ENCODE measurements around the gene TFAP2C.

Gene TFAP2C

DNA sequence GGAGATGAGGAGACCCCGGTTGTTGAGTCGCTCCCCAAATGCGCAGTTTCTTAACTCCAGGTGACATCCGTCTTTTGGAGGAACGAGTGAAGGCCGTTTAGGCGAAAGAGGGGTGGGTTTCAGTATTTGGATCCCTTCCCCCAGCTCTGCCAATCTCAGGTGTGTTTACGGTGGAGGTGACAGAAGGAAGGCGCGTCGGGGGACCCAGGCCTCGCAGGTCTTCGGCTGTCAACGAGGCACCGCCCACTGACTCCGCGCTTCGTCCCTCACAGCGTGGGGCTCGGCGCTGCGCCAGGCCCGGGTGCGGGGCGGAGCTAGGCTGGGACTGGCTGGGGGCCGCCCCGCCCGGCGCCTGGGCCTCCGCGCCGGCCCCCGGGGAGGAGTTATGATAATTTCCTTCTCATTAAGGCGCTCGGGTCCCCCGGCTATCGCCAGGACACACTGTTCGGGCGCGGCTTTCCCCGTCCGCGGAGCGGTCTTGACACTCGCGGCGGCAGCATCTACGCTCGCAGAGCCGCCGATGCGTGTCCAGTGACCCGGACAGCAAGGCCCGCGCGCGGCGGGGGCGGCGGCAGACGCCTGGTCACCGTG, at the start of gene TFAP2C:
Gene TFAP2C (plus strand): TSS at position 434 of the 591 bp plus-strand sequence. CDS start 239 bp downstream, outside the sequence.
- no peaks in the 10 kb centered on the region for H3K4me1 Mint-ChIP-seq
- H3K27me3 Mint-ChIP-seq: peaks cover 17% of the 10 kb centered on the region
- H3K4me3 Mint-ChIP-seq: peak within 1 kb of the TSS; percentile 29
- no peaks in the 10 kb centered on the region for H3K36me3 Mint-ChIP-seq
- DNase-seq (ENCODE audit: low spot score in 2 of 2): no peak
- no peak for ATAC-seq (ENCODE audit: low read depth)
- no peak within 1 kb of the TSS for H3K27ac Mint-ChIP-seq
- no peaks in the 10 kb centered on the region for H3K9me3 Mint-ChIP-seq

DNA sequence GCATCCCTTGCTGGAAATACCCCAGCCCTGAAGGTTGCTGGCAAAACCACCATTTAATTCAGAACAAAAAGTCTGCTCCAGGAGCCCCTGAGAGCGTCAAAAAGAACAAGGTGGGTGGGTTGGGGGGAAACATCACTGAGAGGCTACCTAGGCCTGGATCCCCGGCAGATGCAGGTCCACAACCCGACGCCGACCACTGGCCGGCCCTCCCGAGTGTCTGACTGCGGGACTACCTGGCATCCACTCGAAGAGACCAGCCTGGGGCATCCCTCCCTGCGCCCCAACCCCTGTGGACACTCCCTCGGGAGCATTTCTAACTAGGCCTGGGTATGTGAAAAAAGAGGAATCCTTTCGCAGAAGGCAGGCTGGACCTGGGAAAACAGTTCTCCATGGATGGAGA, 48.9 kb upstream of the TFAP2C start:
- H3K9me3 Mint-ChIP-seq: no peaks in the 10 kb centered on the region
- H3K36me3 Mint-ChIP-seq: no peaks in the 10 kb centered on the region
- no peak overlapping the region for H3K4me3 Mint-ChIP-seq
- H3K27ac Mint-ChIP-seq: no peak overlapping the region
- H3K27me3 Mint-ChIP-seq: peaks cover 12% of the 10 kb centered on the region
- ATAC-seq (ENCODE audit: low read depth) (no peak), DNase-seq (ENCODE audit: low spot score in 2 of 2) (no peak)
- H3K4me1 Mint-ChIP-seq: no peaks in the 10 kb centered on the region

DNA sequence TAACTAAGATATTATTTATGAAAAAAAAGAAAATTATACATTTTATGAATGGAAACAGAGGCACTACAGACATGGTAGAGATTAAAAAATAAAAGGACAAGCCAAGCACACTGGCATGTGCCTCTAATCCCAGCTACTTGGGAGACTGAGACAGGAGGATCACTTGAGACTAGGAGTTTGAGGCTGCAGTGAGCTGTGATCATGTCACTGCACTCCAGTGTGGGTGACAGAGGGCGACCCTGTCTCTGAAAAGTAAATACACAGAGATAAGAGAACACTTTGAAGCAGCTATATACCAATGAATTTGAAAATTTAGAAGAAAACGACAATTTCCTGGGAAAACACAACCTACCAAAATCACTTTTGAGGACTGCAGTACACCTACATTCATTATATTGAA, 47.4 kb upstream of the TFAP2C start:
- H3K4me1 Mint-ChIP-seq: no peaks in the 10 kb centered on the region

DNA sequence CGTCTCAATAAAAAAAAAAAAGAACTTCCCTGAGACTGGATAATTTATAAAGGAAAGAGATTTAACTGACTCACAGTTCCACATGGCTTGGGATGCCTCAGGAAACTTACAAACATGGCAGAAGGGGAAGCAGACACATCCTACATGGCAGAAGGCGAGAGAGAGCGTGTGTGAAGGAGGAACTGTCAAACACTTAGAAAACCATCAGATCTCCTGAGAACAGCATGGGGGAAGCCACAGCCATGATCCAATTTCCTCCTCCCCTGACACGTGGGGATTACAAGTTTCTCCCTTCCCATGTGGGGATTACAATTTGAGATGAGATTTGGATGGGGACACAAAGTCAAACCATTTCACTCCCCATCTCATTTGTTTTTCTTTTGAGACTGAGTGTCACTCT, 46.6 kb upstream of the TFAP2C start:
- H3K4me3 Mint-ChIP-seq: no peak overlapping the region
- DNase-seq (ENCODE audit: low spot score in 2 of 2) (no peak), ATAC-seq (ENCODE audit: low read depth) (no peak)
- H3K27me3 Mint-ChIP-seq: peaks cover 5% of the 10 kb centered on the region
- no peak overlapping the region for H3K27ac Mint-ChIP-seq
- H3K36me3 Mint-ChIP-seq: no peaks in the 10 kb centered on the region
- no peaks in the 10 kb centered on the region for H3K4me1 Mint-ChIP-seq
- H3K9me3 Mint-ChIP-seq: no peaks in the 10 kb centered on the region

More for the DNA sequence above, 47.4 kb upstream of the TFAP2C start:
- Mint-ChIP-seq H3K9me3 (no peaks in the 10 kb centered on the region), H3K27me3 (peaks cover 5% of the 10 kb centered on the region), H3K27ac (no peak overlapping the region), H3K36me3 (no peaks in the 10 kb centered on the region), H3K4me3 (no peak overlapping the region)
- no peak for ATAC-seq (ENCODE audit: low read depth)
- DNase-seq (ENCODE audit: low spot score in 2 of 2): no peak

DNA sequence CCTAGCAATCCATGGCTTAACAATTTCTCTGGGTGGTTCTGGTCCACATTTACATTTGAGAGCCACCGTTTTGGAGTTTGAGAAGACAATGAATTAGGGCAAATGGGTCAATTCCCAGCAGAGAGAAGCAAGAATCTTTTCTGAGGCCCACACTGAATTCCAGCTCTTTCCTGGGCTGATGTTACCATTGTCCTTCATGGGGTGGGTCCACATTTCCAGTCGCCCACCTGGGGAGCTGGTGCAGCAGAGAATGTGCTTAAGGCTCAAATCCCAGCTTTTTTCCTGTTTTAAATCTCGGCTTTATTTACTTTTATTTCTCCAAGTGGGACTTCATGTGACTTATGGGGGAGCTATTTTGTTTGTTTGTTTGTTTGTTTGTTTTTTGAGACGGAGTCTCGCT, 44.2 kb upstream of the TFAP2C start:
- Mint-ChIP-seq H3K4me1 (no peaks in the 10 kb centered on the region), H3K27me3 (peaks cover 7% of the 10 kb centered on the region), H3K36me3 (no peaks in the 10 kb centered on the region), H3K4me3 (no peak overlapping the region), H3K27ac (no peak overlapping the region), H3K9me3 (peaks cover 2% of the 10 kb centered on the region)
- DNase-seq (ENCODE audit: low spot score in 2 of 2): no peak
- no peak for ATAC-seq (ENCODE audit: low read depth)

DNA sequence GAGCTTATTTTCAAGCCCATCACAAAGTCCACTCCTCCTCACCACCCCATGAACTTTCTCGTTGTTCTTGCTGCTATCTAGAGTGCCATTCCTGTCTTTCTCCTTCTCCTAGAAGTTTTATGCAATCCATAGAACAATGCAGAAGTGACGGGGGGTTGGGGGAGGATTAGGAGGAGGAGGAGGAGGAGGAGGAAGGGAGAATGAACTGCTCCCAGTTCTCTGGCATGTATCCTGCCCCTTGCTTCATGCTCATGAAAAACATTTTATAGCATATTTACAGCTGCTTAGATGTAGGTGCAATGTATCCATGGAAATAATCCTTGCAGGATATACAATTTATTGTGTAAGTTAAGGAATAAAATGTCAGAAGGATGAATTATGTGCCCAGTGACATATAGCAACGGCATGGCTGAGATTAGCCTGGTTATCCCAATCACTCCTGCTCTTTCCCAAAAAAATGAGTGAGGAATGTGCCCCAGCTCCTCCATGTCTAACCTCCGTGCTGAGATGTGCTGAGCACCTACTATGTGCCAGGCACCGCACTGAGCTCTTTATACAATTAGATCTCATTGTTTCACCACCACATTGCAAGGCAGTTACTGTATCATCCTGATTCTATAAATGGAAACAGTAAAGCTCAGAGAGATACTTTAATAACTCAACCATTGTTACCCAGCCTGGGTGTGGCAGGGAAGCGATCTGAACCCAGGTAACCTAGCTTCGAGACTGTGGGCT, 41.6 kb upstream of the TFAP2C start:
- Mint-ChIP-seq H3K27ac (no peak overlapping the region), H3K27me3 (peaks cover 7% of the 10 kb centered on the region), H3K4me1 (no peaks in the 10 kb centered on the region), H3K4me3 (no peak overlapping the region), H3K9me3 (peaks cover 2% of the 10 kb centered on the region), H3K36me3 (no peaks in the 10 kb centered on the region)
- ATAC-seq (ENCODE audit: low read depth): no peak
- no peak for DNase-seq (ENCODE audit: low spot score in 2 of 2)

DNA sequence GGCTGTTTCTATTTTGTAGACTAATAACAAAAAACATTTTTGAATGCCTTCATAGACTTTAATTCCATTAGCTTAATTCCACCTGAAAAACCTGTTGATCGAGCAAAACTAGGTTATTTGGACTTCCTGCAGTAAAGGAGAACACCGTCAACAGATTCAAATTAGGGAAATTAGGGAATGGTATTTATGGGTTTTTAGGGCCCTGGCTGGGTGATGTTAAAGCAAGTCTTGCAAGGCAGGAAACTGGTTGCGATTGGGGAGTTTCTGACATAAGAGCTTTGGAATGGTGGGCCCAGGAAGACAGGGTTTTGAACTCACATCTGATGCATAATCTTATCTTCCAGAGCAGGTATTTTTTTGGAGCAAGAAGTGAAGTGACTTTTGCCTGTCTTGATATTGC, 40.1 kb upstream of the TFAP2C start:
- Mint-ChIP-seq H3K9me3 (peaks cover 2% of the 10 kb centered on the region), H3K4me3 (no peak overlapping the region), H3K4me1 (no peaks in the 10 kb centered on the region), H3K27ac (no peak overlapping the region), H3K27me3 (peaks cover 7% of the 10 kb centered on the region), H3K36me3 (no peaks in the 10 kb centered on the region)
- ATAC-seq (ENCODE audit: low read depth): no peak
- DNase-seq (ENCODE audit: low spot score in 2 of 2): no peak

DNA sequence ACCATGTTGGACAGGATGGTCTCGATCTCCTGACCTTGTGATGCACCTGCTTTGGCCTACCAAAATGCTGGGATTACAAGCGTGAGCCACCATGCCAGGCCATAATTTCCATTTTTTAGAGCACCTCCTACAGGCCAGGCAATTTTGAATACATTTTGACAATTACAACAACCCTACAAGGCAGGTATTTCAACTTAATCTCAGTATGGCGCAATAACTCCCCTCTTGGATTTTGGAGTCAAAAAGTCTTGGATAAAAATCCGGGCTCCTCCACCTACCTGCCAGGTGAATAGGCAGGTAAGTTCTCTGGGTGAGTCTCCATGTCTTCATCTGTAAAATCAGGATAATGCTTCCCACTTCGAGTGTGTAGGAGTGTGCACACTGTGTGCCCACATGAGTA, 39.5 kb upstream of the TFAP2C start:
- Mint-ChIP-seq H3K27ac (no peak overlapping the region), H3K4me3 (no peak overlapping the region), H3K9me3 (peaks cover 2% of the 10 kb centered on the region), H3K27me3 (peaks cover 5% of the 10 kb centered on the region), H3K4me1 (no peaks in the 10 kb centered on the region), H3K36me3 (no peaks in the 10 kb centered on the region)
- DNase-seq (ENCODE audit: low spot score in 2 of 2): no peak
- no peak for ATAC-seq (ENCODE audit: low read depth)

DNA sequence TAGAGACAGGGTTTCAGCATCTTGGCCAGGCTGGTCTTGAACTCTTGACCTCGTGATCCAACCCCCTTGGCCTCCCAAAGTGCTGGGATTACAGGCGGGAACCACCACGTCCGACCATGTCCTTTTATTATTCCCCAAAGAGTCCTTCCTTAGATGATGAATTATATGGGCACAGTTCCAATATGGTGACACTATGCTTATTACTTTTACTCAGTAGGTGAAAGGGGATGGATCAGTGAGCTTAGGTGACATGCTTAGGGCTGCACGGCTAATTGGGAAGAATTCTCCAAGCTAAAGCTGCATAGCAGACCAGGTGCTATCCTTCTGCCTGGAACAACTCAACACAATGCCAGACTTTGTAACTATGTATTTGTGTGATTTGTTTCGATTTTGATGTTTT, 38.2 kb upstream of the TFAP2C start:
- no peaks in the 10 kb centered on the region for H3K4me1 Mint-ChIP-seq
- ATAC-seq (ENCODE audit: low read depth) (no peak), DNase-seq (ENCODE audit: low spot score in 2 of 2) (no peak)
- H3K4me3 Mint-ChIP-seq: no peak overlapping the region
- peaks cover 5% of the 10 kb centered on the region for H3K27me3 Mint-ChIP-seq
- no peak overlapping the region for H3K27ac Mint-ChIP-seq
- H3K9me3 Mint-ChIP-seq: peaks cover 2% of the 10 kb centered on the region
- no peaks in the 10 kb centered on the region for H3K36me3 Mint-ChIP-seq

DNA sequence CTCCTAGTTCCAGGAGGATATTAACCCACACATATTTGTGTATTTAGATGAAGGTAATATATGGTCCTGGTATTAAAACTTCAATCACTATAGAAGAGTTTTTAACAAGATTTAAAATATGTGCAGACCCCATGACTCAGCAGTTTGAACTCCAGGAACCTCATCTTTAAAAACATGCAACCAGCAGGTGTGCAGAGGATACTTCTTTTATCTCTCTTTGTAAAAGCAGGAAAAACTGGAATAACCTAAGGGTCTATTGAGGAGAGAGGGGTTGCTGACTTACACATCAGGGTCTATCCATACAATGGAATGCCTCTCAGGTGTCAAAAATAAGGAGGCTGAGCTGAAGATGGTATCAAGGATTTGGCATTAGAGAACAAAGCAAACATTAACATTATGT, 36.9 kb upstream of the TFAP2C start:
- peaks cover 4% of the 10 kb centered on the region for H3K27me3 Mint-ChIP-seq
- no peak overlapping the region for H3K4me3 Mint-ChIP-seq
- ATAC-seq (ENCODE audit: low read depth) (no peak), DNase-seq (ENCODE audit: low spot score in 2 of 2) (no peak)
- peaks cover 2% of the 10 kb centered on the region for H3K9me3 Mint-ChIP-seq
- no peak overlapping the region for H3K27ac Mint-ChIP-seq
- no peaks in the 10 kb centered on the region for H3K36me3 Mint-ChIP-seq
- H3K4me1 Mint-ChIP-seq: no peaks in the 10 kb centered on the region

DNA sequence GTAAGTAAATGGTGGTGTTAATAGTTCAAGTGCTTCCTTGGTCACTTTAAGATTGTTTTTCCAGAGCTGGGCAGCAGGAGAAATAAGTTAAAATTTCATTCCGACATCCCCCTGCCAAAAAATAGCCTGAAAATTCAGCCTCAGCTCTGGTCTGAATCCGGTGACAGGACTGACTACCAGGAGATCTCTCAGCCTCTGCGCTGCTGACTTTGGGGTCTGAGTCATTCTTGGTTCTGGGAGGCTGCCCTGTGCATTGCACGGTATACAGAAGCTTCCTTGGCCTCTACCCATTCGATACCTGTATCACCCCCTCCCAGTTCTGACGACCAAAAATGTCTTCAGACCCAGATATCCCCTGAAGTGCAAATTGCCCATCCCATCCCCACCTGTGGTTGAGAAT, 36.3 kb upstream of the TFAP2C start:
- DNase-seq (ENCODE audit: low spot score in 2 of 2) (no peak), ATAC-seq (ENCODE audit: low read depth) (no peak)
- Mint-ChIP-seq H3K36me3 (no peaks in the 10 kb centered on the region), H3K4me3 (no peak overlapping the region), H3K27me3 (peaks cover 4% of the 10 kb centered on the region), H3K27ac (no peak overlapping the region), H3K4me1 (no peaks in the 10 kb centered on the region), H3K9me3 (peaks cover 2% of the 10 kb centered on the region)

DNA sequence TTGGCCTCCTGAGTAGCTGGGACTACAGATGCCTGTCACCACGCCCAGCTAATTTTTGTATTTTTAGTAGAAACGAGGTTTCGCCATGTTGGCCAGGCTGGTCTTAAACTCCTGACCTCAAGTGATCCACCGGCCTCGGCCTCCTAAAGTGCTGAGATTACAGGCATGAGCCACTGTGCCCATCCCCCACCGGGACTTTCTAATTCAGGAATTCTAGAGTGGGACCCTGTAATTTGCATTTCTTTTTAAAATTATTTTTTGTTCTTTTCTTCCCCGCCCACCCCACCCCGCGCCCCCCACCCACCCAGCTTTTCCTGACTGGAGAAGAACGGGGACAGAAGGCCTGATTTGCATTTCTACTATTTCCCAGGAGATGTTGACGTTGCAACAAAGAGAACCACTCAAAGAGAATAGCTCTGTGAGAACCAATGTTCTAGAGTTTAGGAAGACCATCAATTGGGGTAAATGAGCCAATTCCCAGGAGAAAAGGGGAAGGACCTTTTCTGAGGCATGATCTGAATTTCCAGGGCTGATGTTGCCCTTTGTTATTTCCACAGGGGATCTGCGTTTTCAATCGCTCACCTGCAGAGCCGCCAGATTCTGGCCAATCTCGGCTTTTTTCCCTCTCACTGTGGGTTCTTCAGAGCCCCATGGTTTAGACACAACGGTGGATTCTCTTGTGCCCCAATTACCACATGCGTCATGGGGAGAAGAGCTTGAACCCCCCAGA, 33.2 kb upstream of the TFAP2C start:
- ATAC-seq (ENCODE audit: low read depth) (no peak), DNase-seq (ENCODE audit: low spot score in 2 of 2) (no peak)
- H3K27ac Mint-ChIP-seq: no peak overlapping the region
- no peaks in the 10 kb centered on the region for H3K9me3 Mint-ChIP-seq
- no peaks in the 10 kb centered on the region for H3K4me1 Mint-ChIP-seq
- H3K36me3 Mint-ChIP-seq: no peaks in the 10 kb centered on the region
- peaks cover 2% of the 10 kb centered on the region for H3K27me3 Mint-ChIP-seq
- H3K4me3 Mint-ChIP-seq: no peak overlapping the region

DNA sequence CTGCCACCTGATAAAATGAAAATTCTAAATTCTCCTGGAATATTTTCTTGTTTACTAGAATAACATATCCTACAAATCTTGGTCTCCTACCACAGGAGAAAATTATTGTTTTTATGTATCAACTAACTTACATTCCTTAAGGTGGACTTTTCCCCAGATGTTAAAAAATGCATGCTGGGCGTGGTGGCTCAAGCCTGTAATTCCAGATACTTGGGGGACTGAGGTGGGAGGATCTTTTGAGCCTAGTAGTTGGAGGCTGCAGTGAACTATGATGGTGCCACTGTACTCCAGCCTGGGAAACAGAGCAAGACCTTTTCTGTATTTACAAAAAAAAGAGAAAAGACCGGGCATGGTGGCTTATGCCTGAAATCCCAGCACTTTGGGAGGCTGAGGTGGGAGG, 27.9 kb upstream of the TFAP2C start:
- H3K9me3 Mint-ChIP-seq: no peaks in the 10 kb centered on the region
- no peak overlapping the region for H3K27ac Mint-ChIP-seq
- no peaks in the 10 kb centered on the region for H3K27me3 Mint-ChIP-seq
- no peak overlapping the region for H3K4me3 Mint-ChIP-seq
- no peaks in the 10 kb centered on the region for H3K36me3 Mint-ChIP-seq
- DNase-seq (ENCODE audit: low spot score in 2 of 2): no peak
- ATAC-seq (ENCODE audit: low read depth): no peak
- H3K4me1 Mint-ChIP-seq: no peaks in the 10 kb centered on the region

DNA sequence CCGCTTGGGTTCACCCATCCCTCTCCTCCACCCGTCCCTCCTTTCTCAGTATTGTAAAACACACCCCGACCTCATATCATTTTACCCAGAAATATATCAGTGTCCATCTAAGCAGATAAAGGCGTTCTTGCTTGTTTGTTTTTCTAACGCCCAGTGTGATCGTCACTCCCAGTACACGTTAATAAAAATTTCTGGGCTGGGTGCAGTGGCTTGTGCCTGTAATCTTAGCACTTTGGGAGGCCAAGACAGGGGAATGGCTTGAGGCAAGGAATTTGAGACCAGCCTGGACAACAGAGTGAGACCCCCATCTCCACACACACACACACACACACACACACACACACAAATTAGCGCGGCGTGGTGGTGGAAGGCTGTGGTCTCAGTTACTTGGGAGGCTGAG, 24.4 kb upstream of the TFAP2C start:
- no peak for ATAC-seq (ENCODE audit: low read depth)
- Mint-ChIP-seq H3K9me3 (no peaks in the 10 kb centered on the region), H3K36me3 (no peaks in the 10 kb centered on the region), H3K27me3 (no peaks in the 10 kb centered on the region), H3K27ac (no peak overlapping the region), H3K4me1 (no peaks in the 10 kb centered on the region), H3K4me3 (no peak overlapping the region)
- no peak for DNase-seq (ENCODE audit: low spot score in 2 of 2)
